AG20443 (cell line): ENCODE data around the gene AP1AR.

ENCODE experiments used
- DNase-seq: peaks from one replicate; pipeline ENCODE4 v3.0.0; 2012; ENCODE audit warnings: low spot score, mixed read lengths

Gene AP1AR

DNA sequence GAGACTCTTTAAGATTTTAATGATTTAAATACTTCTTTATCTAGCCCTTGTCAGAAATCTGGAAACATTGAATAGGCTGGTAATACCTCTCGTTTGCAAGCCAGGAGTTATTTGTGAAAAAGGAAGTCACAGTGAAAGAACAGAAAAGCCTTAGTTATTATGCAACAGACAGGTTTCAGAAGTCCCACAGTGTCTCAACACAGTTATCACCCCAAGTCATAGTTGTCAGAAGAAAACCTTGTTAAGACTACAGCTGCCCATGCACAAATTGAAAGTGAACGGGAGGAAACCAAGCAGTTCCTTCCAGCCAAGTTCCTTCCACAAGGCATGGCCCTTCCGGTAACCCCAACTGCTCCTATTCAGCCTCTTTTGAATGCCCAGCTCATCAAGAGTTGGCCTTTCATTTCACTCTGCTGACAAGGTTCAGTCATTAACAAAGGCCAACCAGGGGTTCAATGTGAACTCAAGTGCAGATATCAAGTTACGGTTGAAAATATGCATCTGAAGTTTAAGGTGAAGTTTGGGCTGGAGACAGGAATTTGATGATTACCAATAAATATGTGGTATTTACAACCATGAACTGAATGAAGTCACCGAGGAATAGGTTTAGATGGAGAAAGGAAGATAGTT, 81.1 kb downstream of the AP1AR start:
- no peak for DNase-seq

GRCh38 chr4:112315446-112315845, 83.9 kb downstream of the AP1AR start:
- no peak for DNase-seq

- no peak for DNase-seq
Measured at GRCh38 chr4:112316360-112316759, 84.8 kb downstream of the AP1AR start.

GRCh38 chr4:112318239-112319142, 86.9 kb downstream of the AP1AR start:
- DNase-seq, result no peak
